ENCODE data around the gene OGA. TPM values are rescaled to one million over a fixed set of nuclear protein-coding genes. Genes with fewer than 3 reads are reported as not detected.

OGA gene
- total RNA-seq, 2 donors from 2014 or later, result 131 to 241 TPM

GRCh38 chr10:101856626-101857025, 38.4 kb upstream of the OGA start:
- no peak for DNase-seq (ENCODE audit: low spot score)
- Histone ChIP-seq H3K4me3 (no peak overlapping the region), H3K36me3 (peaks cover 2% of the 10 kb centered on the region), H3K27me3 (replicated peaks; ENCODE audit: insufficient read depth) (no peaks in the 10 kb centered on the region), H3K4me1 (ENCODE audit: control insufficient read depth in 1 of 2, low read depth in 2 of 2) (peaks cover 0 to 7% of the 10 kb centered on the region in 2 donors), H3K27ac (no peak overlapping the region), H3K9me3 (no peaks in the 10 kb centered on the region)
- no peak for ATAC-seq (ENCODE audit: insufficient number of reproducible peaks, low FRiP score, low read depth)
- TF ChIP-seq CTCF (IDR thresholded peaks at IDR 0.05), result no peak

GRCh38 chr10:101851411-101852116, 33.3 kb upstream of the OGA start:
- Histone ChIP-seq H3K27me3 (replicated peaks; ENCODE audit: insufficient read depth) (no peaks in the 10 kb centered on the region), H3K4me3 (no peak overlapping the region), H3K4me1 (ENCODE audit: control insufficient read depth in 1 of 2, low read depth in 2 of 2) (peaks cover 0 to 14% of the 10 kb centered on the region in 2 donors), H3K27ac (no peak overlapping the region), H3K36me3 (peaks cover 8% of the 10 kb centered on the region), H3K9me3 (no peaks in the 10 kb centered on the region)
- DNase-seq (ENCODE audit: low spot score) (no peak), ATAC-seq (ENCODE audit: insufficient number of reproducible peaks, low FRiP score, low read depth) (no peak)
- TF ChIP-seq CTCF (IDR thresholded peaks at IDR 0.05), result no peak

- Histone ChIP-seq H3K4me3 (no peak overlapping the region), H3K4me1 (ENCODE audit: control insufficient read depth in 1 of 2, low read depth in 2 of 2) (peaks cover 0 to 14% of the 10 kb centered on the region in 2 donors), H3K9me3 (no peaks in the 10 kb centered on the region), H3K27ac (no peak overlapping the region), H3K27me3 (replicated peaks; ENCODE audit: insufficient read depth) (no peaks in the 10 kb centered on the region), H3K36me3 (peaks cover 8% of the 10 kb centered on the region)
- DNase-seq (ENCODE audit: low spot score), result no peak
- ATAC-seq (ENCODE audit: insufficient number of reproducible peaks, low FRiP score, low read depth), result no peak
- TF ChIP-seq CTCF (IDR thresholded peaks at IDR 0.05), result no peak
Measured at GRCh38 chr10:101850749-101851148, 32.5 kb upstream of the OGA start.

- ATAC-seq (ENCODE audit: insufficient number of reproducible peaks, low FRiP score, low read depth) (no peak), DNase-seq (ENCODE audit: low spot score) (no peak)
- Histone ChIP-seq H3K27me3 (replicated peaks; ENCODE audit: insufficient read depth) (no peaks in the 10 kb centered on the region), H3K9me3 (no peaks in the 10 kb centered on the region), H3K36me3 (peaks cover 11% of the 10 kb centered on the region), H3K4me1 (ENCODE audit: control insufficient read depth in 1 of 2, low read depth in 2 of 2) (peaks cover 0 to 14% of the 10 kb centered on the region in 2 donors), H3K27ac (no peak overlapping the region), H3K4me3 (no peak overlapping the region)
- no peak for TF ChIP-seq CTCF (IDR thresholded peaks at IDR 0.05)
Measured at GRCh38 chr10:101848894-101849351, 30.7 kb upstream of the OGA start.

- no peak for ATAC-seq (ENCODE audit: insufficient number of reproducible peaks, low FRiP score, low read depth)
- H3K4me3 ChIP-seq, result no peak overlapping the region
- no peak overlapping the region for H3K27ac ChIP-seq
- H3K27me3 ChIP-seq (replicated peaks; ENCODE audit: insufficient read depth), result no peaks in the 10 kb centered on the region
- H3K4me1 ChIP-seq (ENCODE audit: control insufficient read depth in 1 of 2, low read depth in 2 of 2), result peaks cover 0 to 14% of the 10 kb centered on the region in 2 donors
- no peak for DNase-seq (ENCODE audit: low spot score)
- H3K36me3 ChIP-seq, result peaks cover 11% of the 10 kb centered on the region
- H3K9me3 ChIP-seq, result no peaks in the 10 kb centered on the region
- no peak for TF ChIP-seq CTCF (IDR thresholded peaks at IDR 0.05)
Measured at GRCh38 chr10:101848408-101848807, 30.2 kb upstream of the OGA start.
